ENCODE results near the gene TTC13.

GRCh38 chr1:230948903-230949302 is 29.8 kb downstream of the TTC13 start:
- no peak for TF ChIP-seq POLR2A (IDR thresholded peaks at IDR 0.05)
- TF ChIP-seq CTCF (IDR thresholded peaks at IDR 0.05) = no peak
- no peak for TF ChIP-seq POLR2AphosphoS5 (IDR thresholded peaks at IDR 0.05)
- no peak for TF ChIP-seq EP300 (IDR thresholded peaks at IDR 0.05; ENCODE audit: low read depth)
